HCT116 (cell line): ENCODE data around the gene MYO7A. TPM values are rescaled to one million over a fixed set of nuclear protein-coding genes. Genes with fewer than 3 reads are reported as not detected.
A peak's percentile ranks its signal among the peaks of the same experiment; 100 is the strongest.
"Not testable (repeated sequence)": the region's sequence is repeated elsewhere in the genome, so short reads cannot be mapped to it uniquely, and the experiment has no call there.

Experiments
- ATAC-seq: fragments of 200-7000 bp; cut with Tn5 transposase; 2 replicates; pipeline ENCODE4 v1.9.1; 2020; ENCODE audit warnings: mild to moderate bottlenecking, moderate library complexity
- BruUV-seq: library from RNA; stranded (reverse); fragments of 400-500 nt; replicated peaks from 2 replicates; lab custom pipeline; 2021; lab: Mats Ljungman, UMichigan
- CTCF ChIA-PET: fragments of 300-600 bp; sonication (Branson Sonifier 250); formaldehyde crosslinking; loops from one replicate; lab custom pipeline; 2021; ENCODE audit warnings: antibody characterized with exemption; lab: Charles Lee
- POLR2A ChIA-PET: fragments of 300-600, 350-600 bp; sonication (Branson Sonifier 250); formaldehyde crosslinking; loops from one replicate; lab custom pipeline; 2021; ENCODE audit warnings: antibody characterized with exemption; lab: Charles Lee
- RAD21 ChIA-PET, 2 experiments: fragments of 300-600 bp; sonication (Branson Sonifier 250); formaldehyde crosslinking; loops; one replicate each; lab custom pipeline; 2023; ENCODE audit warnings: low total read pairs in 2 of 2; ENCODE audit not compliant: uncharacterized antibody in 2 of 2, unreplicated experiment in 2 of 2, low non-redundant PET in 1 of 2; lab: Charles Lee
- DNase-seq: peaks from one replicate; pipeline ENCODE4 v3.0.0-alpha.2; 2010; ENCODE audit warnings: low read depth, low spot score
- H2AFZ ChIP-seq: fragments of 200-600 bp; shearing (Covaris generic), sonication (generic); 2 replicates; pipeline ENCODE4 v1.6.1; 2017; ENCODE audit warnings: low read depth, mixed run types, mixed read lengths, antibody characterized with exemption, low read length; ENCODE audit not compliant: poor library complexity, severe bottlenecking
- H3K27ac ChIP-seq: 2 replicates; pipeline ENCODE4 v1.5.1; 2012; ENCODE audit warnings: low read depth, low read length
- H3K27me3 ChIP-seq: fragments of 200-600 bp; sonication (generic); 2 replicates; pipeline ENCODE4 v1.6.1; 2016; ENCODE audit warnings: mixed run types, low read length, mixed read lengths; ENCODE audit not compliant: insufficient read depth
- H3K36me3 ChIP-seq, 2 experiments: fragments of 200-500 bp in 1 of 2; fragments of 200-600 bp in 1 of 2; sonication (Bioruptor generic) in 1 of 2; sonication (generic) in 1 of 2; 2 replicates each; pipeline versions ENCODE4 v1.5.1 to v1.6.1; 2014 to 2016; ENCODE audit warnings: low read length in 2 of 2, inconsistent platforms in 1 of 2, mixed read lengths in 1 of 2, mixed run types in 1 of 2; ENCODE audit not compliant: insufficient read depth in 2 of 2, control insufficient read depth in 1 of 2
- H3K4me1 ChIP-seq, 2 experiments: fragments of 200-600 bp in 1 of 2; sonication (generic) in 1 of 2; 2 replicates each; pipeline versions ENCODE4 v1.5.1 to v1.6.1; 2012 to 2017; ENCODE audit warnings: low read length in 2 of 2, inconsistent platforms in 1 of 2, mild to moderate bottlenecking in 1 of 2, mixed read lengths in 1 of 2, mixed run types in 1 of 2, moderate library complexity in 1 of 2; ENCODE audit not compliant: insufficient read depth in 2 of 2, control insufficient read depth in 1 of 2
- H3K4me2 ChIP-seq: fragments of 200-600 bp; sonication (generic); 2 replicates; pipeline ENCODE4 v1.6.1; 2017; ENCODE audit warnings: mixed run types, low read length, mixed read lengths
- H3K4me3 ChIP-seq, 2 experiments: fragments of 200-600 bp in 1 of 2; sonication (generic) in 1 of 2; replicated peaks in 1 of 2; 2 replicates each; pipeline ENCODE4 v1.5.1; 2011 to 2016; ENCODE audit warnings: low read length in 2 of 2, control low read depth in 1 of 2, low read depth in 1 of 2, mild to moderate bottlenecking in 1 of 2, mixed read lengths in 1 of 2, mixed run types in 1 of 2
- H3K79me2 ChIP-seq: fragments of 200-600 bp; sonication (generic); 2 replicates; pipeline ENCODE4 v1.6.1; 2017; ENCODE audit warnings: mild to moderate bottlenecking, mixed run types, low read length, moderate library complexity, mixed read lengths; ENCODE audit not compliant: insufficient read depth
- H3K9ac ChIP-seq: fragments of 200-600 bp; sonication (generic); 2 replicates; pipeline ENCODE4 v1.6.1; 2016; ENCODE audit warnings: low read length, mixed read lengths
- H3K9me2 ChIP-seq: fragments of 200-600 bp; sonication (generic), shearing (Covaris generic); 2 replicates; pipeline ENCODE4 v1.6.1; 2017; ENCODE audit warnings: mixed run types, mild to moderate bottlenecking, moderate library complexity; ENCODE audit not compliant: insufficient read depth
- H3K9me3 ChIP-seq, 2 experiments: fragments of 200-500 bp in 1 of 2; fragments of 200-600 bp in 1 of 2; sonication (Bioruptor generic) in 1 of 2; sonication (generic) in 1 of 2; 2 replicates each; pipeline ENCODE4 v1.6.1; 2014 to 2017; ENCODE audit warnings: low read length in 2 of 2, mixed read lengths in 2 of 2, inconsistent platforms in 1 of 2, low read depth in 1 of 2, mild to moderate bottlenecking in 1 of 2, mixed run types in 1 of 2, moderate library complexity in 1 of 2; ENCODE audit not compliant: control insufficient read depth in 1 of 2, insufficient read depth in 1 of 2
- H4K20me1 ChIP-seq: fragments of 200-600 bp; sonication (generic), shearing (Covaris generic); 2 replicates; pipeline ENCODE4 v1.6.1; 2017; ENCODE audit warnings: mixed run types, mild to moderate bottlenecking, moderate library complexity; ENCODE audit not compliant: insufficient read depth
- ATF3 ChIP-seq: IDR thresholded peaks from 2 replicates; pipeline ENCODE4 v1.6.1; 2012
- CEBPB ChIP-seq: IDR thresholded peaks from 2 replicates; pipeline ENCODE4 v1.6.1; 2012; ENCODE audit warnings: low read depth
- EGR1 ChIP-seq: IDR thresholded peaks from 2 replicates; pipeline ENCODE4 v1.6.1; 2012; ENCODE audit warnings: low read depth
- EZH2 ChIP-seq: fragments of 200-600 bp; sonication (generic); IDR thresholded peaks from 2 replicates; pipeline ENCODE4 v1.6.1; 2017; ENCODE audit warnings: antibody characterized with exemption, mixed run types
- JUND ChIP-seq: IDR thresholded peaks from 2 replicates; pipeline ENCODE4 v1.6.1; 2012
- MAX ChIP-seq: IDR thresholded peaks from 2 replicates; pipeline ENCODE4 v1.6.1; 2012
- POLR2A ChIP-seq: IDR thresholded peaks from 2 replicates; pipeline ENCODE4 v1.7.0; 2011; ENCODE audit warnings: borderline replicate concordance; ENCODE audit not compliant: insufficient read depth, insufficient read length; ENCODE audit errors: extremely low read depth
- RAD21 ChIP-seq: IDR thresholded peaks from 2 replicates; pipeline ENCODE4 v1.6.1; 2012; ENCODE audit warnings: low read depth, mild to moderate bottlenecking
- SP1 ChIP-seq: IDR thresholded peaks from 2 replicates; pipeline ENCODE4 v1.6.1; 2012; ENCODE audit warnings: low read depth
- SRF ChIP-seq: IDR thresholded peaks from 2 replicates; pipeline ENCODE4 v1.6.1; 2012; ENCODE audit warnings: low read depth
- intact Hi-C: fragments of 100-400 bp; cut with micrococcal nuclease; formaldehyde crosslinking; loops from 2 replicates; pipeline ENCODE4 v1.10.0; 2022
- total RNA-seq: library from RNA; stranded (reverse); gene quantifications from one replicate; pipeline ENCODE4 v1.2.1, GENCODE V29; 2021; ENCODE audit not compliant: unreplicated experiment
- TF ChIP-seq, protein P1 (sequence below), 3 experiments: fragments of 200-600 bp in 1 of 3; sonication (generic) in 1 of 3; IDR thresholded peaks in 2 of 3; conservative IDR thresholded peaks in 1 of 3; 2 replicates each; pipeline ENCODE4 v1.5.1; 2012 to 2017; ENCODE audit warnings: low read depth in 2 of 3, low read length in 2 of 3, antibody characterized with exemption in 1 of 3, borderline replicate concordance in 1 of 3, control low read depth in 1 of 3, mild to moderate bottlenecking in 1 of 3, mixed read lengths in 1 of 3, mixed run types in 1 of 3, moderate library complexity in 1 of 3; ENCODE audit not compliant: insufficient read depth in 1 of 3

The MYO7A gene
- total RNA-seq, 1 experiment from 2014 or later, result 1.8 TPM

GRCh38 chr11:77097180-77097579 is 30.9 kb upstream of the MYO7A start:
- POLR2A ChIA-PET, result interaction anchor here (0.7 kb wide), 1 partner anchor 228 kb away, joined by 3 read pairs; no protein-coding TSS in a partner anchor
- H3K4me2 ChIP-seq, H4K20me1 ChIP-seq, H3K79me2 ChIP-seq, H3K36me3 ChIP-seq, intact Hi-C loops, H3K4me3 ChIP-seq, ATAC-seq, DNase-seq, H3K9me3 ChIP-seq, CTCF ChIA-PET, BruUV-seq, H3K9ac ChIP-seq, H3K27me3 ChIP-seq, RAD21 ChIA-PET, H2AFZ ChIP-seq, H3K27ac ChIP-seq, H3K9me2 ChIP-seq, H3K4me1 ChIP-seq: not testable (repeated sequence)

DNA sequence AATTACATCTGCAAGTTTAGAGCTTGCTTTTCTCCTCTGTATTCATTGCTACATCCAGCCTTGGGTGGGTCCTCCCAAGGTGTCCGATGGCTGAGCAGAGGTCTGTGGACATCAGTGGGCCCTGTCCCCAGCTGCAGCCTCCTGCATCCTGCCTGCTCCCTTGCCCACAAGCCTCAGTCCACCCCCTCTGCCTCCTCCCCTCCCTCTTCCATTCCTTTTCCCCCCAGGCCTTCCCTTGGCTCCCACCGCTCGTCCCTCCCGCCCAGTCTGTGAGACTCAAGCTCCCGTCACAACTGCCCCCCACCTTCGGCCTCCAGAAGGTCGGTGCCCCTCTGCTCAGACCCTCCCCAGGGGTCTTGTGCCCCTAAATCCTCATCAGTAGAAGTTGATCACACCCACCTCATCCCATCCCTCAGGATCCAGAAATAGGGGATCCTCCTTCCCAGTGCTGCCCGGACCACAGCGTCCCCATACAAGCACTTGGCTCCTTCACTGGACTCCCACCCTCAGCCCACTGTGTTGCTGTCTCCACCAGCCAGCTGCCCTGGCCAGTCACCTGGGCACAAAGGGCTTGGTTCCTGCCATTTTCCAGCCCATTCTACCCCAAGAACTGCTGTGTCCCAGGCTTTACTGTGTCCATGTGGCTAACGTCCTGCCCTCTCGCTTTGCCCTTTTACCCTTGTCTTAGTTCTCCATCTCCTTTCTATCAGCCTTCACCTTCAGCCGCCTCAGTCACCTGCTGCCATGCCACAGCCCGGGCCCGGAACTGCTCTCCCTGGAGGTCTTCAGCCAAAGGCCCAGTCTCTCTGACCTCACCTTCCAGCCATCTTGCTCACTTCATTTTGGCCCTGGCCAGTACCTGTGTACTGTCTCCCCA is 27.6 kb upstream of the MYO7A start:
- ATAC-seq (0 out of 2 replicates have a peak, but pooled peaks have one; percentile 7), DNase-seq (no peak)
- H3K9me3 ChIP-seq, result no peaks in the 10 kb centered on the region
- ChIA-PET CTCF (interaction anchor here (1.0 to 1.9 kb wide), 8 partner anchors 8 to 181 kb away, joined by 3 to 14 read pairs (median 4); no protein-coding TSS in a partner anchor), POLR2A (interaction anchor here (0.8 kb wide), 1 partner anchor 26 kb away, joined by 3 read pairs; no protein-coding TSS in a partner anchor), RAD21 (no interaction called here)
- no peak overlapping the region for H3K9ac ChIP-seq
- no peaks in the 10 kb centered on the region for H3K36me3 ChIP-seq
- TF ChIP-seq EZH2 (no peak), CEBPB (no peak), POLR2A (no peak), EGR1 (no peak), RAD21 (no peak), JUND (no peak), SP1 (no peak), ATF3 (no peak), MAX (no peak), SRF (no peak)
- TF ChIP-seq, protein P1, sequence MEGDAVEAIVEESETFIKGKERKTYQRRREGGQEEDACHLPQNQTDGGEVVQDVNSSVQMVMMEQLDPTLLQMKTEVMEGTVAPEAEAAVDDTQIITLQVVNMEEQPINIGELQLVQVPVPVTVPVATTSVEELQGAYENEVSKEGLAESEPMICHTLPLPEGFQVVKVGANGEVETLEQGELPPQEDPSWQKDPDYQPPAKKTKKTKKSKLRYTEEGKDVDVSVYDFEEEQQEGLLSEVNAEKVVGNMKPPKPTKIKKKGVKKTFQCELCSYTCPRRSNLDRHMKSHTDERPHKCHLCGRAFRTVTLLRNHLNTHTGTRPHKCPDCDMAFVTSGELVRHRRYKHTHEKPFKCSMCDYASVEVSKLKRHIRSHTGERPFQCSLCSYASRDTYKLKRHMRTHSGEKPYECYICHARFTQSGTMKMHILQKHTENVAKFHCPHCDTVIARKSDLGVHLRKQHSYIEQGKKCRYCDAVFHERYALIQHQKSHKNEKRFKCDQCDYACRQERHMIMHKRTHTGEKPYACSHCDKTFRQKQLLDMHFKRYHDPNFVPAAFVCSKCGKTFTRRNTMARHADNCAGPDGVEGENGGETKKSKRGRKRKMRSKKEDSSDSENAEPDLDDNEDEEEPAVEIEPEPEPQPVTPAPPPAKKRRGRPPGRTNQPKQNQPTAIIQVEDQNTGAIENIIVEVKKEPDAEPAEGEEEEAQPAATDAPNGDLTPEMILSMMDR (IDR thresholded peaks at IDR 0.05 in 2 of 3, conservative IDR thresholded peaks at IDR 0.05 in 1 of 3; ENCODE audit: borderline replicate concordance in 1 of 3, insufficient read depth in 1 of 3, low read depth in 2 of 3, low read length in 2 of 3), result no peak
- intact Hi-C loops, result no loop called here
- BruUV-seq, result no TSS peak
- no peak overlapping the region for H2AFZ ChIP-seq
- no peak overlapping the region for H3K27ac ChIP-seq
- no peaks in the 10 kb centered on the region for H3K79me2 ChIP-seq
- no peak overlapping the region for H3K4me3 ChIP-seq
- H3K4me1 ChIP-seq, result no peaks in the 10 kb centered on the region
- H4K20me1 ChIP-seq, result no peaks in the 10 kb centered on the region
- H3K9me2 ChIP-seq, result no peaks in the 10 kb centered on the region
- no peaks in the 10 kb centered on the region for H3K27me3 ChIP-seq
- H3K4me2 ChIP-seq, result no peak overlapping the region
